ENCODE results near the gene HOXB5. TPM values are rescaled to one million over a fixed set of nuclear protein-coding genes. Genes with fewer than 3 reads are reported as not detected.

HOXB5 gene
- polyA plus RNA-seq, 5 donors: 28.0 to 34.6 (median 29.8) TPM

DNA sequence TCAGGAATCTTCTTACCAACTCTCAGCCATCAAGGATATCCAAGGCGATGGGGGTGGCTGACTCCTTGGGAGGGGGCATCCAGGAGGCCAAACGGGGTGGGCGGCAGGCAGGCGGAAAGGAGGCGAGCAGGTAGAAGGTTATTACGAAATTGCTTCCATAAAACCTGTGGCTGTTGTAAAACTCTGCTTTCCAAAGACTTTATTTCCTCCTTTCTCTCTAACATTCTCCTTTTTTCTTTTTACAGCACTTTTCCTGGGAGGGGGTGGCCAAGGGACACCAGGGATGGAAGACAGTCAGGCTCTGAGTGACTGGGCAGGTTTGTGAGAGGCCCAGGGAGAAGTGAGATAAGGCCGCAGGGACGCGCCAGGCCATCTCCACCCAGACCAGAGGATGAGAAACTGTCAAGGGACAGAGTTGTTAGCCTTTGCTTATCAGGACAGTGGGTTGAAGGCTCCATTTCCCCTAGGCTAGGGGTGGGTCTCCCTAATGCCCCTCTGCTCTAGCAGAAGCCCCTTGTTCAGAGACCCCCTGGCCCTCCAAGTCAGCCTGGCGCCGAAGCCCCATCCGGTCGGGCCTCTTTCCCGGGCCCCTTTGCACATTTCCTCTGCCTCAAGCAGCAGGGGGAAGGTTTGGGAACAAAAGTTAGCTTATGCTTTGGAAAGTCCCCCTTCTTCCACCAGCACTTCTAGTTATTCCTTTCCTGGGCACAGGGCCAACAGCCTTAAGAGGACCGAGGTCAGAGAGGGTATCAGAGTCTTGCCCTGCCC is 37.5 kb upstream of the HOXB5 start:
- no peak for DNase-seq

DNA sequence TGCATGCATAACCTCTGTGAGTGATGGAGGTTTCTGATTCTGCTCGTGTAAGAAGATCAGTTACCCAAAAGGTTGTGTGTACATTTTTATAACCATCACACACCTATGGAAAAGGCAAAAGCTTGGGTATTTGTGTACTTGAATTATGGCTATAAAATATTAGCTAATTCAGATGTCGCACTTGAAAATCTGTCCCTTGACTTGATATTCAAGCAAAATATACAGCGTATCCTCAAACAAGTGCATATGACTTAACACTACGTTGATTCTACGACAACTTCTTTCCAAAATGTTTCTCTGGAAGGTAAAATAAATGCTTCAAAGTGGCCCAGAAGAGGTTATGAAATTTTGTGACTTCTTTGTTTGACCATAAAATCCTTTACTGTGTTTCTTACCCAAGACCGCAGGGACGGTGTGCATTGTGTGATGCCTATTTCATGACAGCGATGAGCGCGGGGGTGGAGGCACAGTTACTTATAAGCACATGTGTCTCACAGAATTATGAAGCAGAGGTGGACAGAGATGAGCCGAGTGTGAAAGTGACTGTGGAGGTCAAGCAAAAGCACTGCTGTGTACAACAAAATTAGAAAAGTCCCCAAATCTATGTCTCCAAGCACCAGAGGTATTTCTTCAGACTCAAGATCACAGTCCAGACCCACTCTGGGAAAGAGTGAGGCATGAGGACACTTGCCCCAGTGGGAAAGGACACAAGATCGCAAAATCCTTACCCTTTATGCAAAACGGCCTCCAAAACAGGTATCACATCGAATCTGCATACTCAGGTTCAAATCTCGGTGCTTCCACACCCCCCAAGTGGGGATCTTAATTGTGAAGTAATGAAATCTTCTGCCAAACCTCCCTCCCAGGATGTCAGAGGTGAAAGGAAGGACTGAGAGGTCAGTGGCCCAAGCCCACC is 36.7 kb upstream of the HOXB5 start:
- no peak for DNase-seq

DNA sequence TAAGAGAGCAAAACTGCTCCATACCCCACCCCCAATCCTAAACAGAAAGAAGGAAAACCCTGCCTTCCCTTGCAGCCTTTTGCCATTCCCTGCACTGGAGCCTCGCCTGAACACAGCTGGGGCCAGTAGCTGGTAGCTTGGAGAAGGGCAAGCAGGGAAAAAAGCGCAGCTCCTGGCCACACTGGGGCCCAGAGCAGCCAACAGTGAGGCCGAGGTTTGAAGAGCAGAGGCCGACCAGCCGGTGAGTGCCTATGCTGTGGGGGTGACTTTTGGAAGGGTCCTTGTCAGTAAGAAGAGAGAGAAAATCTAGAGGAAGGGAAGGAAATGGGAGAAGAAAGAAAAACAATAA is 35.8 kb upstream of the HOXB5 start:
- DNase-seq: no peak

DNA sequence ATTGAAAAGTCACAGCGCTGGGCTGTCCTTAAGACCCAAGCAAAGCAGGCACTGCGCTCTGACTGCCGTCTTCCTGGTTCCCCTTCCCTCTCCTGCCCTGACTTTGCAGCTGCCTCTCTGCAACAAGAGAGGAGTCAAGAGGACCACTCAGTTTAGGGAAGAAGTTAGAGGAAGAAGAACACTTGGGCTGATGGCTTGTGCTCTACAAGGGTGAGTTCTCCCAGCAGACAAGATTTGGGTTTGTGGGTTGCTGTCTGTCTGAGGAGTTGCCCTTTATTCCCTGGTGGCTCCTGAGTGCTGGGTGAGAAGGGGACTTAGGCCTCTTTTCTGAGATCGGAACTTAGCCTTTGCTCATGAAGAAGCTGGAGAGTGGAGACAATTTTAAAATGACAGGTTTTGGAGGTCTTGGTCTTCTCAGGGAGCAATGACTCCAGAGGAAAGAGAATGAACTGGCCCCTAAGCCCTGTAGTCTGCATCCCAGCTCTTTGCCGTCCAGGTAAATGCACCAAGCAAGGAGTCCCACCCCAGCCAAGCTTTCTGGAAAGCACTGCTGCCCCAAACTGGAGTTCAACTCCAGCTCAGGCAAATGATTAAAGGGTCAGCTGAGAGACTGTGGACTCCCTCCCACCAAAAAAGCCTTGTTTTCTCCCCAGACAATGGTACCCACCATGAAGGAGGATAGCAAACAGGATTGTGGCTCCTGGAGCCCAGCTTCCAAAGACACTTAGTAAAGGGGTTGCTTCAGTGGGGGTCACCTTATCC is 35.3 kb upstream of the HOXB5 start:
- no peak for DNase-seq

DNA sequence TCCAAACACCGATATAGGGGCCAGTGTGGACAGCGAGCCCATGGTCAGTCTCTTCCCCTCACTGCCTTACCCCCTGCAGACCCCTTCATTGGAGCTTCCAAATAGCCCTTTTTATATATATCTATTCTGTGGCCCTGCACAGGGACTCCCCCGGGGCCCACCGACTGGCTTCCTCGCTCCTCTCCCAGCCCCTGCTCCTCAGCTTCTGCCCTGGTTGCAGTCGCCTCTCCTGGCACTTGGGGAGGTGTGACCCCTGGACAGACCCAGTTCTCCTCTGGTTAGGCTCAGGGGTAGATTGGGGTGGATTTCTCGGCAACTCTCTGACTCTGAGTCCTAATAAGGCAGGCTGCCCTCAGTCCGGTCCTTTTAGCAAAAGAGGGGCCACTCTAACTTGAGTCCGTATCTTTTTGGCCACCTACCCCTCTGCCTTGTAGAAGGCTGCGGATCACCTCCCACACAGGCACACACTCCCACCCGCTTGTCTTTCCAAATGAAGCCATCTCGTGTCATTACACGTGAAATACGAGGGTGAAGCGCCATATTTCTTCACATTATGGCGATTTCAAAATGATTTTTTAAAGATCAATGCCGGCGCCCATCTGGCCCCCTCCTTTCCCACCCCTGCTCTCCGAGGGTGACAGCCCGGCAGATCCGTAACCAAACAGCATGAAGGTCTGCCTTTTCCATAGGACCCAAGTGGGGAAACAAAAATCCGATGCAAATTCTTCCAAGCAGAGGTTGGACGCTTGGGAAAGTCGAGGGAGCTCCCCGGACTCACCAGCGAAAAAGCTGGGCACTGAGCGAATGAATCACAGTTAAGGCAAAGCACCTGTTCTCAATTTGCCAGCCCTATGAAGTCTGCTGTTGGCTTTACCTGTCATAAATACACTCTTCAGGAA is 34.3 kb upstream of the HOXB5 start:
- DNase-seq: no peak

DNA sequence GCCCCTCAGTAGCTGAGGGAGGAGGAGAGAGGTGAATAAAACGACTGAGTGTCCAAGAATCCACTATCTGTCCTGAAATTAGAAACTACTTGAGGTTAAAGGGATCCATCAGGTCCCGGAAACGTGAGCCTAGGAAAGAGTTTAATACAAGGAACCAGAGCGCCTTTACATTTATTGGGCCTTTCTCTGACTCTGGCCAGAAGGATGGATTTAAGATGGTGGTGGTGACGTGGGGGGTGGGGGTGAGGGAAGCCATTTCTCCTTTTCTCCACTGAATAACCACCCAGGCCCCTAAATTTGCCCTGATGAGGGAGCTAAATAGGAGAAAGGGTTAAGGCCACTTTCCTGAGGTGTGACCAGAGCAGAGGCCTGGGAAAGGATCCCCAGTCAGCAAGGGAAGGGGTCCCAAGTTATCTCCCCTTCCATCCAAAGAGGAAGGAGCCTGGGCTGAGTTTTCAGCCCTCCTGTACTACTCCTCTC is 33.6 kb upstream of the HOXB5 start:
- no peak for DNase-seq

DNA sequence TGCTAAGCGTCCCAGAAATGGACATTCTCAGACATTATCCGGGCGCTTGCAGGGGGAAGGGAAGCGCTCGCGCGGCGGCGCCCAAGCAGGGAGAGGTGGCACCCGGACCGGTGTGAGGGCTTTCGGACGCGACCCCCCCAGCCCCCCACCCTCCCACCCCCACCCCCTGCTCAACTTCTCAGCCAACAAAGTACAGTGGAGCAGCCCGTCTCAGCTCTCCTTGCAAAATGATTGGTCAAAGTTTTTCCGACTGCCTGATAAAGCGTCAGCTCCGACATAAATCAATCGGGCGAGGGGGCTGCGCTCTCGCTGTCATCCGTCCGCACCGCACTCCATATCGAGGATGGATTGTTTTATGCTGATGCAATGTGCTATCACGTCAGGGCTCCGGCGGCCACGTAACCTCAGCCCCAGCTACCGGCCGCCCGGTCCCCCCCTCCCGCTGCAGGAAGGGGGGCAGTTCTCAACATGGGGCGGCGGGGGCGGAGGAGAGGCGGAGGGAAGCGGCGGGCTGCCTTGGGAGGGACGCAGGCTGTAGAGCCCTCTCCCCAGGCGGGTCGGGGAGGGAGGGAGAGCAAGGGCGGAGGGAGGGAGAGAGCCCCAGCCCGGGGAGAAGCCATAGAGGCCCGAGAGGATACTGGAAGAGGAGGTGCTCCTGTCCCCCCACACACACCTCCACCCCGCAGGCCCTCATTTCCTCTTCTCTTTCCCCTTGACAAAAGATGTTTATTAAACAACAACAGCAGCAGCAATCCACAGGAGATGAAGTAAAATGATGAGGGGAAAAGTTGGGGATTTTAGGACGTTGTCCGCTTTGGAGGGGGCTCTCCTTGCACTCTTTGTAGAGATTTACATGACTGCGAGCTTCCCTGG is 32.9 kb upstream of the HOXB5 start, which contains the start of gene HOXB9:
TSS of gene HOXB9 (minus strand) at position 114 of the 873 bp plus-strand sequence. CDS start at position 25, 89 bp downstream.
- no peak for DNase-seq

DNA sequence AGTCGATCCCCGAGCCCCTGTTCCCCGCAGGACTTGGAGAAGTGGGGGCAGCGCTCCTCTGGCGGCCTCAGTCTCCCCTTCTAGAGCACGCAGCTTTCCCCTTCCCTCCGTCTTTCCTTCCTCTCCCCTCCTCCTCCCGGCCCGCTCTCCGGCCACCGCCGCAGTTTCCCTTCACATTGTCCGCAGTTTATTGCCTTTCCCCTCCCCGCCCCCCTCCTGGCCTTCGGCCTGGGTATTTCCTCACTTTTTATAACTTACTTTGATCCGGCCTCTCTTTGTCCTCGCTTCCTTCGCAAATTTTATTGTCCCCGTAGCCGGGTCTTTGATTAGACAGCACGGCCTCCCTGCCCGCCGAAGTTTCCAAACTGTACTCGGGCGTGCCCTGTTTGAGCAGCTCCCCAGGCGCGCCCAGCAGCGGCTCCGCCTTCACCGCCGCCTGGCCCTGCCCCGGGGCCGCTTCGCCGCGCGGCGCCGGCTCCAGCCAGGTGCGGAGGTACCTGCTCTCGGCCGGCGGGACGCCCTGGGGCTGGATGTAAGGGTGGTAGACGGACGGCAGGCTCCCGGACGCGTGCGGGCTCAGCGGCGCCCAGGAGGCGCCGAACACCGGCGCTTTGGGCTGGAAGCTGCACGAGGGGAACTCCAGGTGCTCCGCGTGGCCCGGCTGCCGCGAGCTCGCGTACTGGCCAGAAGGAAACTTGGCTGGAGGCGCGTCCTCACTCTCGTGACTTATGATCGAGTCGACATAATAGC is 32.1 kb upstream of the HOXB5 start:
- DNase-seq: no peak

DNA sequence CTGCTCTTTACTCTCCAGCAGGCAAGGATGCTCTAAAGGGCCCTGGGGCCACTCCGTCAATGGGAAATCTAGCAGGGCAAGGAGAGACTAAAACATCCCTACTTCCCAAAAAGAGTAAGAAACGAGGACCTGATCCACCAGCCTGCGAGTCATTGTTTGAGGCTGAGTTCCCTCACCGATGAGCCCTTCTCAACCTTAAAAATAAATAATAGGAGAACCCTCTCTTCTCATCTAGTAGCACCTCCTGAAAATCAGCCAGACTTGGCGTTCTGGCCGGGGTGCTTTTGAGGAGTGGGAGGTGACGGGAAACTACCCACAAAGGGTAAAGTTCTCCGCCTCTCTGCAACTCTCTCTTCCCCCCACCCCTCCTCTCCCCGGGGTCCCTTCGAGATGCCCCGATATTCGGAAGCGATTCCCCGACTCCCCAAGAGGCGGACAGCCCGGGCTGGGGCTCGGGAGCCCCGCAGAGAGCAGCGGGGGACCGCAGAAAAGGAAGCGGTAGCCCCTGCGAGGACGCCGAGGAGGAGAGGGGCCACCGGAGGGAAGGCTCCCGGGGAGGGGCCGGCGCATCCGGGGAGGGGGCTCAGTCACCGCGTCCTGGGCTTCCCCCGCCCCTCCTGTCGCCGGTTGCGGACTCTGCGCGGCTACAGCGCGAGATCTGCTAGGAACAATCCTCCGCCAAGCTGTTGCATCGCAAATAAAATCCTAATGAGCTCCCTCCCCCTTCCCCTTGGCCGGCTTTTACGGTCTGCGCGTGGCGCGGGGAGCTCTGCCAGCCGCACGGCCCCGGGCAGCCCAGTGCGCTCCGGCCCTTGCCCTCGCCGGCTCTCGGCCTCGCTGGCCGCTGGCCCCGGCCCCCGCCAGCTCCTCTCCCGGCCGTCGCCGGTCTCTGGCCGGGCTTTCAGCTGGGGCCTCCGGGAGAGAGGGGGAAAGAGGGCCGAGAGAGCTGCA is 31.2 kb upstream of the HOXB5 start:
- DNase-seq: no peak

DNA sequence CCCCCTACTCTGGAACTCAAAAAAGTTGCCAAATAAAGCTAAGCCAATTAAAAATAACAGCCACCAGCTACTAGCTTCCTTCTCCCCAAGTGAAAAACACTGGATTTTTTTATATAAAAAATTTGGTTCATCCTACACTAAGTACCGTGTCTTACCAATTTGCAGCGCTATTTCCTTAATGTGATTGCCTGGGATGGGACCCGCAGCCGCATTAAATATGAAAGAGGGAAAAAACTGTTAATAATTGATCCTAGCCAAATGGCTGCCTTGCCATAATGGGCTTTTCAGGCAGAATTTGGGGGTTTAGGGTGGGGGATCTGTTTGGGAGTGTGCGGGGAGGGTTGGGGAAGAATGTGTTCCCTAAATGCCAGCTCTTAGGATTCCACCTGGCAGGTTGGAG is 30.5 kb upstream of the HOXB5 start:
- no peak for DNase-seq

DNA sequence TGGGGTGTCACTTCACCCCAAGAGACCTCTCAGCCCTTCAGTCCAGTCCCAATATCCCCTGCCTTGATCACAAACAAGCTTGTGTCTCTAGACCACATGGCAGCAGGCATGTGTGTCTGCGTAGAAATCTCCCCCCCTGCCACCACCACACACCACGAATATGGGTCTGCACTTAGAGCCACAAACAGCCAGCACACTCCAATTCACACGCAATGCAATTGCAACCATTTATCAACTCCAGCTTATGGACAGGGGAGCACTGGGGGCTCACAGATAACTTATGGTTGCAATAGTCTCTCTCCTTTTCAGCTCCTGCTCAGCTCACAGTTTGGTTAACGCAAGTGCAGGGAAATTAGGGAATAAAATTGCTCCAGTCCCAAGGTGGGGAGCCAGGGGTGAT is 30.0 kb upstream of the HOXB5 start:
- no peak for DNase-seq

DNA sequence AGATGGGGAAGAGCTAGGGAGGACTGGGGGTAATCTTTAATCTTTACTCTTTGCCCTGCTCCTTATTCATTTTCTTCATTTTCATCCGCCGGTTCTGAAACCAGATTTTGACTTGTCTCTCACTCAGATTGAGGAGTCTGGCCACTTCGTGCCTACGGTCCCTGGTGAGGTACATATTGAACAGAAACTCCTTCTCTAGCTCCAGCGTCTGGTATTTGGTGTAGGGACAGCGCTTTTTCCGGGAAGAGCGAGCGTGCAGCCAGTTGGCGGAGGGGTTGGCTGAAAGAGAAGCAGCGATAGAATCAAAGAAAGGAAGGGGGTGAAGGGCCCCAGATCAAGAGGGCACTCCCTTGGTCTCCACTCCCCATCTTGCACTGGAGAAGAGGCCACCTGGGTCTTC is 29.3 kb upstream of the HOXB5 start:
- DNase-seq: no peak

DNA sequence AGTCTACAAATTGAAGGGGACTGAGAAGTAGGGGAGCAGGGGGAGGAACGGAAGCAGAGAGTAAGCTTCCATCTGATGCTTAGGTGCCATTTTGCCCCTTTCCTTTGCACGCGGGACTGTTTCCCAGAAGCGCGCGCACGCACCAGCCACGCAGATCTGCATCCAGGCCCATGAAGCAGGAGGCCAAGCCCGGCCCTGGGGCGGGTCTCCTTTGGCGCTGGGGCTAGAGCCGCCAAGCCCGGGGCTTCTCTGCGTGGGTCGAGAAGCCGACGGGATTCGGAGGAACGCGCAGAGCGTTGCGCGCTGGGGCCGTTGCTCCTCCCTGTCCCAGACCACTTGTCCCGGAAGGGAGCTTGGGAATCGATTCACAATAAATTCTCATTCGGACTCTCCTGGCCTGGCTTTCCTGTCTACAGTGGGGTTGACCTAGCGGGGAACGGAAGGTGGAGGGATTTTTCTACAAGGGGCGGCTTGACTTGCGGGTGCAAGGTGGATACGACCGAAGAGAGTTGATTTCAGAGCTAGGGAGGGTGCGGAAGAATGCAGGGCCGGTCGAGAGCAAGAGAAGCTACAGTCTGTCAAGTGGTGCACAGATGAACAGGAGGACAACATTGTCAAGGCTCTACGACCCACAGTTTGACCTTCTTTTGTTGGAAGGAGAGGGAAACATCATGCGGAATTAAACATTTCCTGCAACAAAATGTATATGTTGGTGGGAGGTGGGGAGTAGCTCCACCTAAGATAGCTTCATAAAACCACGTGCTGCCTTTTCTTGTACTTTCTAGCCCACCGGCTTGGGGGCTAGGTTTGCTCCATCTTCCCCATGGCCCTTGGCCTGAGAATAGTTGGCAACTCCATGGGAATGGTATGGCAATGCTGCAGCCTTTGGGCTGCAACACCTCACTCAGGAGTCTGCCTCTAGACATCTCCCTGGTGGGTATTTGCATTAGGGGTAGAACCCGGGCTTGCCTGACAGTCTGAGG is 28.1 kb upstream of the HOXB5 start:
- no peak for DNase-seq

DNA sequence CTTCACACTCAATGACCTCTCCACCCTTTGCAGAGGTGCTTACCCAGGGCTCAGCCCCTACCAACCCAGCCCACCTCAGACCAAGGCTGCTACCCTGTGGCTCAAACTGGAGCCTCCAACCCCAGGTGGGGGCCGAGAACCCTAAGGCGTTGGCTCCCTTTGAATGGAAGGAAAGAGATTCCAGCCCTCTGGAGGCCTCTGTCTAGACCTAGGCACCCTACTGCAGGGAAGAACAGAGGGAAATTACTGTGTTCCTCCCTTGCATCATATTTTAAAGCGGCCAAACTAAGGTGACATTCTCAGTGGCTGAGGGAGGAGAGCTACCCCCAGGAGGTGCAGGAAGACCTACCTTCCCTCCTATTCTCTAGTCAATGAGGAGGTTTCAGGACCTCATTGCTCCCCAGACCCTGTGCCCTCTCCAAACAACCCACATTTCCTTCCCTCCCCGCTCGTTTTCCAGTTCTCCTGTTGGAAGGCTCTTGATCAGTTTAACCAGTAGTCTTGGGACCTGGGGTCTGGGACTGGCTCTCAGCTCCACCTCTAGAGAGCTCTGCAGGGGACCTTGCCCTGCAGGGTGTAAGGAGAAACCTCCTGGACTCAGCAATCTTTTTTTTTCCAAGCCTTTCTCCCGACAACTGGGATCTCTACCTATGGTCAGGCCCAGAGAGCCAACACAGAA is 27.0 kb upstream of the HOXB5 start:
- no peak for DNase-seq

DNA sequence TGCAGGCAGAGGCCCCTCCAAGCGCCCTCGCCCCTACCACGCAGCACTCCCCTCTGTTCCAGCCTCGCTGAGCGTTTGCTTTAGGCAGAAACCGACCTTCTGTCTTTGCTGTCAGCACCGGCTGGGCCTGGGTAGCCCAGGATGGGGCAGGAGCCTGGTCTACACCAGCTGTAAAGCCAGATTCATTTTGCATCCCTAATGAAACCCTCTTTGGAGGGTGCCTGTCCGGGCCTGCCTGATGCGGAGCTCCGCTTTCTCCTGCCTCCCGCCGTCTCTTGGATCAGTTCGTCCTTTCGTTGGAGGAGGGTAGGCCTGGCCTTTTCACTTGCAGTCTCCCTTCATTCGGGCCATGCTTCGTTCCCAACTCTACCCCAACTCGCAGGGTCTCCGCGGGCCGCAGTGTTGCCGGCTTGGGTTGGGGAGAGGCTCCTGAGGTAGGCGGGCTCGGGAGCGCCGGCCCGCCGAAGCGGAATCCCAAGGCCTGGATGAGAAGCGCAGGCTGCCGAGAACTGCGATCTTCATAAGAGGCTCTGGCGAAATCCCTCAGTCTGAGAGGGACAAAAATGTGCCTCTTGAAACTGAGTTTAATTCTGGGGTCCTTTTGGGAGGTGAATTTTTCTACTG is 26.4 kb upstream of the HOXB5 start:
- DNase-seq: no peak

Data from right lung (tissue), 5 donors.